ENCODE data around the gene LMO7.
"Not testable (repeated sequence)": the region's sequence is repeated elsewhere in the genome, so short reads cannot be mapped to it uniquely, and the experiment has no call there.

Gene LMO7

GRCh38 chr13:75670496-75670895 is 34.4 kb downstream of the LMO7 start:
- peak; percentile 36 for DNase-seq (ENCODE audit: low read depth)

DNA sequence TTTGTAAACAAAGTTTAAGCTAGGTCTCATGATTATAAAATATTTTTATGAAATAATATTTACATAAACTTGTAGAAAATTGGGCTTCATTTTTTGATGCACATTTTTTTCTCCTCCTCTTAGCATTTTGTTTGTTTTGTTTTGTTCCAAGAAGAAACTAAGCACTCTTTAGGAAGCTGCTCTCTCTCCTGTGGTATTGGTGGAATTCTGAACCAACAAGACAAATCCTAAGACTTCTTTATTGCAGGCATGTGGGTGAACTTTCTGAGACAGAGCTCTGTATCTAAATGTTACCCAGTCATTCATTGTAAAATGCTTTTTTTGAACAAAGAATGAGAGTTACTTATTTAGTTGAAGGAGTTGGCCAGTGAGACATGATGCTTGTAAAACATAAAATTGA is 39.3 kb downstream of the LMO7 start:
- TF ChIP-seq, protein P1, sequence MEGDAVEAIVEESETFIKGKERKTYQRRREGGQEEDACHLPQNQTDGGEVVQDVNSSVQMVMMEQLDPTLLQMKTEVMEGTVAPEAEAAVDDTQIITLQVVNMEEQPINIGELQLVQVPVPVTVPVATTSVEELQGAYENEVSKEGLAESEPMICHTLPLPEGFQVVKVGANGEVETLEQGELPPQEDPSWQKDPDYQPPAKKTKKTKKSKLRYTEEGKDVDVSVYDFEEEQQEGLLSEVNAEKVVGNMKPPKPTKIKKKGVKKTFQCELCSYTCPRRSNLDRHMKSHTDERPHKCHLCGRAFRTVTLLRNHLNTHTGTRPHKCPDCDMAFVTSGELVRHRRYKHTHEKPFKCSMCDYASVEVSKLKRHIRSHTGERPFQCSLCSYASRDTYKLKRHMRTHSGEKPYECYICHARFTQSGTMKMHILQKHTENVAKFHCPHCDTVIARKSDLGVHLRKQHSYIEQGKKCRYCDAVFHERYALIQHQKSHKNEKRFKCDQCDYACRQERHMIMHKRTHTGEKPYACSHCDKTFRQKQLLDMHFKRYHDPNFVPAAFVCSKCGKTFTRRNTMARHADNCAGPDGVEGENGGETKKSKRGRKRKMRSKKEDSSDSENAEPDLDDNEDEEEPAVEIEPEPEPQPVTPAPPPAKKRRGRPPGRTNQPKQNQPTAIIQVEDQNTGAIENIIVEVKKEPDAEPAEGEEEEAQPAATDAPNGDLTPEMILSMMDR (conservative IDR thresholded peaks at IDR 0.05; ENCODE audit: control insufficient read depth, insufficient read depth, low read depth, low read length): no peak
- no peak for DNase-seq (ENCODE audit: low read depth)
- no peak overlapping the region for H3K4me3 ChIP-seq (ENCODE audit: control insufficient read depth, low read depth, low read length)

More at GRCh38 chr13:75670496-75670895, 34.4 kb downstream of the LMO7 start:
- TF ChIP-seq, protein P1 (conservative IDR thresholded peaks at IDR 0.05; ENCODE audit: control insufficient read depth, insufficient read depth, low read depth, low read length): no peak
- no peak overlapping the region for H3K4me3 ChIP-seq (ENCODE audit: control insufficient read depth, low read depth, low read length)

GRCh38 chr13:75679459-75679858 is 43.3 kb downstream of the LMO7 start:
- H3K4me3 ChIP-seq (ENCODE audit: control insufficient read depth, low read depth, low read length): no peak overlapping the region

GRCh38 chr13:75680251-75680650 is 44.1 kb downstream of the LMO7 start:
- H3K4me3 ChIP-seq (ENCODE audit: control insufficient read depth, low read depth, low read length): not testable (repeated sequence)

More at GRCh38 chr13:75679459-75679858, 43.3 kb downstream of the LMO7 start:
- TF ChIP-seq, protein P1 (conservative IDR thresholded peaks at IDR 0.05; ENCODE audit: control insufficient read depth, insufficient read depth, low read depth, low read length): no peak
- DNase-seq (ENCODE audit: low read depth): no peak

GRCh38 chr13:75682326-75682725 is 46.2 kb downstream of the LMO7 start:
- H3K4me3 ChIP-seq (ENCODE audit: control insufficient read depth, low read depth, low read length): no peak overlapping the region
- no peak for DNase-seq (ENCODE audit: low read depth)
- TF ChIP-seq, protein P1 (conservative IDR thresholded peaks at IDR 0.05; ENCODE audit: control insufficient read depth, insufficient read depth, low read depth, low read length): no peak

More at GRCh38 chr13:75680251-75680650, 44.1 kb downstream of the LMO7 start:
- DNase-seq (ENCODE audit: low read depth): not testable (repeated sequence)

GRCh38 chr13:75685239-75685697 is 49.1 kb downstream of the LMO7 start:
- TF ChIP-seq, protein P1 (conservative IDR thresholded peaks at IDR 0.05; ENCODE audit: control insufficient read depth, insufficient read depth, low read depth, low read length): peak; percentile 48
- no peak overlapping the region for H3K4me3 ChIP-seq (ENCODE audit: control insufficient read depth, low read depth, low read length)
- peak; percentile 85 for DNase-seq (ENCODE audit: low read depth)

GRCh38 chr13:75687150-75687763 is 51.1 kb downstream of the LMO7 start:
- no peak overlapping the region for H3K4me3 ChIP-seq (ENCODE audit: control insufficient read depth, low read depth, low read length)
- peak; percentile 68 for DNase-seq (ENCODE audit: low read depth)

More at GRCh38 chr13:75687150-75687763, 51.1 kb downstream of the LMO7 start:
- TF ChIP-seq, protein P1 (conservative IDR thresholded peaks at IDR 0.05; ENCODE audit: control insufficient read depth, insufficient read depth, low read depth, low read length): peak; percentile 57
